HUES48 (cell line): ENCODE data around the gene RET.

Experiments used
- H3K27ac ChIP-seq: one replicate; pipeline ENCODE4 v1.7.0; 2013; ENCODE audit warnings: low read depth, low read length, inconsistent platforms
- H3K27me3 ChIP-seq: 2 replicates; pipeline ENCODE4 v1.6.1; 2013; ENCODE audit warnings: mild to moderate bottlenecking, low read length; ENCODE audit not compliant: control insufficient read depth, insufficient read depth
- H3K36me3 ChIP-seq: 2 replicates; pipeline ENCODE4 v1.6.1; 2013; ENCODE audit warnings: low read length; ENCODE audit not compliant: control insufficient read depth, insufficient read depth
- H3K4me1 ChIP-seq: 2 replicates; pipeline ENCODE4 v1.6.1; 2013; ENCODE audit warnings: mild to moderate bottlenecking, low read length; ENCODE audit not compliant: control insufficient read depth, insufficient read depth
- H3K4me3 ChIP-seq: 2 replicates; pipeline ENCODE4 v1.5.1; 2013; ENCODE audit warnings: mild to moderate bottlenecking, low read depth, low read length
- H3K9ac ChIP-seq: 2 replicates; pipeline ENCODE4 v1.6.1; 2013; ENCODE audit warnings: mild to moderate bottlenecking, low read depth, low read length, moderate library complexity
- H3K9me3 ChIP-seq: 2 replicates; pipeline ENCODE4 v1.6.1; 2013; ENCODE audit warnings: low read length; ENCODE audit not compliant: control insufficient read depth, insufficient read depth

Gene RET

DNA sequence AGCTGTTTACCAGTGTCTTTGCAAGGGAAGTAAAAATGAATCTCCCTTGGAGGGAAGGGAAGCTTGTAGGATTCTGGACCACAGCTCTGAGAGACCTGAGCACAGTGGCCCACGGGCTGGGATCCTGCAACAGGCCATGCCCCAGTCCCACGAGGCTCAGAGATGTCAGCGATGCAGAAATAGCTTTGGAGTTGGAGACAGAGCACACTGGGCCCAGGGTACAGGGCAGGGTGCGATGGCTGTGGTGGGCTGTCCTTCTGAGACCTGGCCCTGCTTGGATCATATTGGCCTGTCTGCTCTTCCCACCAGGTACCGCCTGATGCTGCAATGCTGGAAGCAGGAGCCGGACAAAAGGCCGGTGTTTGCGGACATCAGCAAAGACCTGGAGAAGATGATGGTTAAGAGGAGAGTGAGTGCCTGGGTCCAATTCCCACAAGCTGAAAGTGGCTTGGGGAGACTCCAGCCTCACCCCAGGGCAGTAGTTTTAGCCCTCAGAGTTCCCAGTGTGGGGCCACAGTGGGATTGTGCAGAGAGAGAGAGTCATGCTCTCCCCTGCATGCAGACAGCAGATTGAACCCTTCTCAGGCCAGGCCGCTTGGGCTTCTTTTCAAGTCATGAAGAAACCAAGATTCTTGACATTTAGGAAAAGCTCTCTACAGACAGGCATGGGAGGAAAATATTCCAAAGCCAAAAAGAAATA lies 47.9 kb downstream of the RET start:
- Histone ChIP-seq H3K27ac (no peak overlapping the region), H3K9ac (no peak overlapping the region), H3K9me3 (no peaks in the 10 kb centered on the region), H3K36me3 (peaks cover 3% of the 10 kb centered on the region; the same call in 1 of the 2 replicates), H3K4me3 (no peak overlapping the region), H3K4me1 (no peaks in the 10 kb centered on the region), H3K27me3 (no peaks in the 10 kb centered on the region)

DNA sequence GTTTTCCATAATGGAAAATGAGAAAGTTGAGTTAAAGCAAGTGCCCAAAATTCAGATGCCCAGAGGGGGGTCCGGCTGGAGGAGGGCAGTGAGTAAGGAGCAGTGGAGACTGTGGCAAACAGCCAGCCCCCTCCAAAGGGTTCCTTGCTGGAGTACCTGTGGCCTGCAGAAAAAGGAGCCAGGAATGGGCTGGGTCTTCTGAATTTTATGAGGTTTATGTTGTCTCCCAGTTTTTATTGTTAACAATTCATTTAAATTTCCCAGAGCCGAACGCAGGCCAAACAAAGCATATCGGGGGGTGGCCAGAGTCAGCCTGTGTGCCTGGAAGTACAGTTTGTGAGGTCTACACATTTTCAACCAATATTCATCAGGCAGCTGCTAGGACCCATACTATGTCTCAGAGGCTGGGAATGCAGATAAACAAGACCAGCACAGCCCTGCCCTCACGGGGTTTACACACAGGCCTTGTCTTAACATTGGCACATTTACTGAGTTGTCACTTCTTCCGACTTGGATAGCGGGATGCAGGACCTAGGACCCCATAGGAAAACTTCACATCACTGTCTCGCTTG lies 48.5 kb downstream of the RET start:
- no peak overlapping the region for H3K9ac ChIP-seq
- no peak overlapping the region for H3K27ac ChIP-seq
- H3K27me3 ChIP-seq = no peaks in the 10 kb centered on the region
- H3K4me3 ChIP-seq = no peak overlapping the region
- H3K9me3 ChIP-seq = no peaks in the 10 kb centered on the region
- H3K36me3 ChIP-seq = peaks cover 3% of the 10 kb centered on the region; the same call in 1 of the 2 replicates
- no peaks in the 10 kb centered on the region for H3K4me1 ChIP-seq

DNA sequence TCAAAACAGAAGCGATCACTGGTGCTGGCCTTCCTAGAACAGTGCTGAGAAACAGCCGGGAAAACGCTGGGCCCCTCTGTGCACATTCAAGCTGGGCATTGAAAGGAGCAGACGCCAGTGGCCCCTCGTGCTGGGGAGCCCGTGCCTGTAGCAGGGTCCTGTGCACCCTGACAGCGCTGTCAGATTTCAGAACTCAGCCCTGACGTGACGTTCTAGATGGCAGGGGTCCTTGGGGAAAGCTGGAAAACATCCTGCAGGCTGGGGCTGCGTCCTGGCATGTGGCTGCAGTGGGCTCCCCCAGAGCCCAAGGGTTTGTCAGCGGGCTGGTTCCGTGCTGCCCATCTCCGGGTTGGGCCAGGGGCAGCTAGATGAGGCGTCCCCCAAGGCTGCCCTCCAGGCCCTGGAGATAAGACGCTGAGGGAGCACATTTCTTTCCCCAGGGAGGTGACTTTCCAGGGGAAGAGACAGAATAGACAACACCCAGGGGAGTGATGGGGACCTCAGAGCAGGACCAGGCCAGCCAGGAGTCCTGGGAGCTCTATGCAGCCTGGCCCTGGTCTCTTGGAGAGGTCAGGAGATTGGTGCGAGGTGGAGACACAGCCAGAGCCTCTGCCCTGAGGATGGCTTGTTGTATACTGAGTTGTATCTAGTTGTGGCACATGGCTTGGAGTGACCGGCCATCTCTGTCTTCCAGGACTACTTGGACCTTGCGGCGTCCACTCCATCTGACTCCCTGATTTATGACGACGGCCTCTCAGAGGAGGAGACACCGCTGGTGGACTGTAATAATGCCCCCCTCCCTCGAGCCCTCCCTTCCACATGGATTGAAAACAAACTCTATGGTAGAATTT lies 49.2 kb downstream of the RET start:
- H3K36me3 ChIP-seq = peaks cover 3% of the 10 kb centered on the region; the same call in 1 of the 2 replicates
- H3K4me1 ChIP-seq = peaks cover 3% of the 10 kb centered on the region; the same call in 1 of the 2 replicates
- H3K27me3 ChIP-seq = no peaks in the 10 kb centered on the region
- H3K27ac ChIP-seq = no peak overlapping the region
- no peak overlapping the region for H3K4me3 ChIP-seq
- H3K9me3 ChIP-seq = no peaks in the 10 kb centered on the region
- H3K9ac ChIP-seq = no peak overlapping the region

DNA sequence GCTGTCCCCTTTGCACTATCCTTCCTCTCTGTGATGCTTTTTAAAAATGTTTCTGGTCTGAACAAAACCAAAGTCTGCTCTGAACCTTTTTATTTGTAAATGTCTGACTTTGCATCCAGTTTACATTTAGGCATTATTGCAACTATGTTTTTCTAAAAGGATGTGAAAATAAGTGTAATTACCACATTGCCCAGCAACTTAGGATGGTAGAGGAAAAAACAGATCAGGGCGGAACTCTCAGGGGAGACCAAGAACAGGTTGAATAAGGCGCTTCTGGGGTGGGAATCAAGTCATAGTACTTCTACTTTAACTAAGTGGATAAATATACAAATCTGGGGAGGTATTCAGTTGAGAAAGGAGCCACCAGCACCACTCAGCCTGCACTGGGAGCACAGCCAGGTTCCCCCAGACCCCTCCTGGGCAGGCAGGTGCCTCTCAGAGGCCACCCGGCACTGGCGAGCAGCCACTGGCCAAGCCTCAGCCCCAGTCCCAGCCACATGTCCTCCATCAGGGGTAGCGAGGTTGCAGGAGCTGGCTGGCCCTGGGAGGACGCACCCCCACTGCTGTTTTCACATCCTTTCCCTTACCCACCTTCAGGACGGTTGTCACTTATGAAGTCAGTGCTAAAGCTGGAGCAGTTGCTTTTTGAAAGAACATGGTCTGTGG lies 50.0 kb downstream of the RET start:
- no peaks in the 10 kb centered on the region for H3K27me3 ChIP-seq
- peaks cover 3% of the 10 kb centered on the region; the same call in 1 of the 2 replicates for H3K4me1 ChIP-seq
- peaks cover 3% of the 10 kb centered on the region; the same call in 1 of the 2 replicates for H3K36me3 ChIP-seq
- H3K9ac ChIP-seq = no peak overlapping the region
- no peak overlapping the region for H3K27ac ChIP-seq
- H3K4me3 ChIP-seq = no peak overlapping the region
- H3K9me3 ChIP-seq = no peaks in the 10 kb centered on the region

DNA sequence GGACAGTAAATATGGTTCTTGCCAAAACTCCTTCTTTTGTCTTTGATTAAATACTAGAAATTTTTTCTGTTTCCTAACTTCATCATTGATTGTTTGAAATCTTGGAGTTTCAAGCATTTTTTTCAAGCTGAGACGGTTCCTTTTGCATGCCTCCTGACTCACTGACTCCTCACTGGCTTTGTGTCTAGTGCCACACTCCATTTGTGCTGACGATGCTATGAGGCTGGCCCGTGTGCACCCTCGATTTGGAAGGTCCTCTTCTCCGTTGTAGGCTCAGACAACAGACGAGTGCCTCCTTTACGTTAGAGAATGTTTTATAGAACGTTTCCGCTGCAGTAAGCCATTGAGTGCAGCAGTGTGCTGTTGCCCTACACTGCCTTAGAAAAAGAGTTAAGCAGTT lies 50.6 kb downstream of the RET start:
- Histone ChIP-seq H3K27ac (no peak overlapping the region), H3K4me3 (no peak overlapping the region), H3K27me3 (no peaks in the 10 kb centered on the region), H3K4me1 (peaks cover 3% of the 10 kb centered on the region; the same call in 1 of the 2 replicates), H3K9me3 (no peaks in the 10 kb centered on the region), H3K36me3 (peaks cover 3% of the 10 kb centered on the region; the same call in 1 of the 2 replicates), H3K9ac (no peak overlapping the region)

DNA sequence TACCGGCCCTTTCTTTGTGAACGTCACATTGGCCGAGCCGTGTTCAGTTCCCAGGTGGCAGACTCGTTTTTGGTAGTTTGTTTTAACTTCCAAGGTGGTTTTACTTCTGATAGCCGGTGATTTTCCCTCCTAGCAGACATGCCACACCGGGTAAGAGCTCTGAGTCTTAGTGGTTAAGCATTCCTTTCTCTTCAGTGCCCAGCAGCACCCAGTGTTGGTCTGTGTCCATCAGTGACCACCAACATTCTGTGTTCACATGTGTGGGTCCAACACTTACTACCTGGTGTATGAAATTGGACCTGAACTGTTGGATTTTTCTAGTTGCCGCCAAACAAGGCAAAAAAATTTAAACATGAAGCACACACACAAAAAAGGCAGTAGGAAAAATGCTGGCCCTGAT lies 51.5 kb downstream of the RET start:
- Histone ChIP-seq H3K9ac (no peak overlapping the region), H3K27ac (no peak overlapping the region), H3K27me3 (no peaks in the 10 kb centered on the region), H3K4me3 (no peak overlapping the region), H3K9me3 (no peaks in the 10 kb centered on the region), H3K4me1 (peaks cover 3% of the 10 kb centered on the region; the same call in 1 of the 2 replicates), H3K36me3 (peaks cover 3% of the 10 kb centered on the region; the same call in 1 of the 2 replicates)

DNA sequence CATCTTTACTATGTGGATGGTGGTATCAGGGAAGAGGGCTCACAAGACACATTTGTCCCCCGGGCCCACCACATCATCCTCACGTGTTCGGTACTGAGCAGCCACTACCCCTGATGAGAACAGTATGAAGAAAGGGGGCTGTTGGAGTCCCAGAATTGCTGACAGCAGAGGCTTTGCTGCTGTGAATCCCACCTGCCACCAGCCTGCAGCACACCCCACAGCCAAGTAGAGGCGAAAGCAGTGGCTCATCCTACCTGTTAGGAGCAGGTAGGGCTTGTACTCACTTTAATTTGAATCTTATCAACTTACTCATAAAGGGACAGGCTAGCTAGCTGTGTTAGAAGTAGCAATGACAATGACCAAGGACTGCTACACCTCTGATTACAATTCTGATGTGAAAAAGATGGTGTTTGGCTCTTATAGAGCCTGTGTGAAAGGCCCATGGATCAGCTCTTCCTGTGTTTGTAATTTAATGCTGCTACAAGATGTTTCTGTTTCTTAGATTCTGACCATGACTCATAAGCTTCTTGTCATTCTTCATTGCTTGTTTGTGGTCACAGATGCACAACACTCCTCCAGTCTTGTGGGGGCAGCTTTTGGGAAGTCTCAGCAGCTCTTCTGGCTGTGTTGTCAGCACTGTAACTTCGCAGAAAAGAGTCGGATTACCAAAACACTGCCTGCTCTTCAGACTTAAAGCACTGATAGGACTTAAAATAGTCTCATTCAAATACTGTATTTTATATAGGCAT lies 52.3 kb downstream of the RET start:
- H3K4me3 ChIP-seq = no peak overlapping the region
- H3K9me3 ChIP-seq = no peaks in the 10 kb centered on the region
- H3K9ac ChIP-seq = no peak overlapping the region
- H3K4me1 ChIP-seq = peaks cover 3% of the 10 kb centered on the region; the same call in 1 of the 2 replicates
- H3K36me3 ChIP-seq = peaks cover 3% of the 10 kb centered on the region; the same call in 1 of the 2 replicates
- no peak overlapping the region for H3K27ac ChIP-seq
- H3K27me3 ChIP-seq = no peaks in the 10 kb centered on the region

DNA sequence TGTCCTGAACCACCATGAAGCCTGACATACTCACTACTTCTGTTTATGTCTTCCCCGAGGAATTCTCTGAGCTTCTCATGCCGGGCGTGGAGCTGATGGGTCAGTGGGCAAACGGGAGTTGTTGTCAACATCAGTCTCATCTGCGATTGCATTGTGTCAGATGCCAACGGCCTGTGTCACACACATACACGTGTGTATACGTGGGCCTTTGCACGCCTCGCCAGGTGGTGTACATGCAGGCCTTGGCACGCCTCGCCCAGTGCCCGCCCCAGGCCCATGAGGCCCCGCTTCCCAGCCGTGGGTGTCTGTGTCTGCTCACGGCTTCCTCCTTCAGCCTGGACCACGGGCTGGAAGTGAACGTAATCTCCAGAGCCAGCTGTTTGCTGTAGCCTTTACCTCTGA lies 53.9 kb downstream of the RET start:
- Histone ChIP-seq H3K9ac (no peak overlapping the region), H3K4me3 (no peak overlapping the region), H3K9me3 (no peaks in the 10 kb centered on the region), H3K27ac (no peak overlapping the region), H3K4me1 (peaks cover 3% of the 10 kb centered on the region; the same call in 1 of the 2 replicates), H3K27me3 (no peaks in the 10 kb centered on the region), H3K36me3 (no peaks in the 10 kb centered on the region)

DNA sequence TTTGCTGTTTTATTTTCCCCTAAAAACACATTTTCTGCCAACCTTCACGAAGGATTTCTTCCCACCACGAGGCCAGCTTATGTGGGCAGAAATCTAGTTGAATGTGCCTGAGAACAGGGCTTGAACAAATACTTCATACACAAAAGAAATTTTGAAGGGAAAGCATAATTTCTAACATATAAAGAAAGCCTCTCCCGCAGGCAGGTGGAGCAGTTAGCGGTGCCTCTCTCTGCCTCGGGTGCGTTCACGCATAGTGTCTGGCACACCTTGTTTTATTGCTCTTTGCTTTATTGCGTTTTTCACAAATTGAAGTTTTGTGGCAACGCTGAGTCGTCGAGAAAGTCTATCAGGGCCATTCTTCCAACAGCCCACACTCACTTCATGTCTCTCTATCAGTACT lies 54.4 kb downstream of the RET start:
- Histone ChIP-seq H3K9me3 (no peaks in the 10 kb centered on the region), H3K36me3 (no peaks in the 10 kb centered on the region), H3K4me3 (no peak overlapping the region), H3K9ac (no peak overlapping the region), H3K27me3 (no peaks in the 10 kb centered on the region), H3K4me1 (peaks cover 3% of the 10 kb centered on the region; the same call in 1 of the 2 replicates), H3K27ac (no peak overlapping the region)

DNA sequence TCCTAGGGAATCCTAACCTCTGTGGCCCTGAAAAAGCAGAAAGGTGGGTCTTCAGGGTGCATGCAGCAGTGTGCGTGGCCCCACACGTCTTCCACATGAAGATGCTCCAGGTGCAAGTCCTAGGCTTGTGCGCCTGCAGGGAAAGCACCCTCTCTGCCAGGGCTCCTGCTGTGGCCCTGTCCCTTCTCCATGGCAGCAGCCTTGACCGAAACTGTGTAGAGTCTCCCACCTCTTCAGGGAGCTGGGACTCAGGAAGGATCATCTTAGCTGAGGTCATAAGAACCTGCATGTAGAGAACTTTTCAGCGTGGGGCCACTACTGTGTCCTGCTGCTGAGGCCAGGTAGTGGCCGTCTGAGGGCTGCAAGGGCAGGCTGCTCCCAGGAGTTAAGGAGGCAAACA lies 55.0 kb downstream of the RET start:
- Histone ChIP-seq H3K27ac (no peak overlapping the region), H3K4me1 (peaks cover 3% of the 10 kb centered on the region; the same call in 1 of the 2 replicates), H3K36me3 (no peaks in the 10 kb centered on the region), H3K4me3 (no peak overlapping the region), H3K9me3 (no peaks in the 10 kb centered on the region), H3K27me3 (no peaks in the 10 kb centered on the region), H3K9ac (no peak overlapping the region)
